ENCODE data around the gene ADAMTSL4.
"Not testable (repeated sequence)": the region's sequence is repeated elsewhere in the genome, so short reads cannot be mapped to it uniquely, and the experiment has no call there.

The ADAMTSL4 gene

GRCh38 chr1:150601540-150601939 is 52.3 kb downstream of the ADAMTSL4 start:
- DNase-seq (ENCODE audit: low spot score), result no peak
- in situ Hi-C loops (cut with MboI; ENCODE audit: low sequenced_read_pairs, unreplicated experiment), result no loop called here
- no peak for TF ChIP-seq CTCF (IDR thresholded peaks at IDR 0.05; ENCODE audit: borderline replicate concordance, control extremely low read depth, extremely low read depth, insufficient read depth, missing control alignments)

GRCh38 chr1:150602372-150602771 is 53.2 kb downstream of the ADAMTSL4 start:
- DNase-seq (ENCODE audit: low spot score); in situ Hi-C loops (cut with MboI; ENCODE audit: low sequenced_read_pairs, unreplicated experiment): not testable (repeated sequence)

GRCh38 chr1:150603711-150604110 is 54.5 kb downstream of the ADAMTSL4 start:
- TF ChIP-seq CTCF (IDR thresholded peaks at IDR 0.05; ENCODE audit: borderline replicate concordance, control extremely low read depth, extremely low read depth, insufficient read depth, missing control alignments), result no peak
- DNase-seq (ENCODE audit: low spot score), result no peak
- in situ Hi-C loops (cut with MboI; ENCODE audit: low sequenced_read_pairs, unreplicated experiment), result no loop called here

GRCh38 chr1:150604226-150604588 is 55.0 kb downstream of the ADAMTSL4 start:
- DNase-seq (ENCODE audit: low spot score), result no peak
- TF ChIP-seq CTCF (IDR thresholded peaks at IDR 0.05; ENCODE audit: borderline replicate concordance, control extremely low read depth, extremely low read depth, insufficient read depth, missing control alignments), result no peak
- in situ Hi-C loops (cut with MboI; ENCODE audit: low sequenced_read_pairs, unreplicated experiment), result no loop called here

- DNase-seq (ENCODE audit: low spot score); in situ Hi-C loops (cut with MboI; ENCODE audit: low sequenced_read_pairs, unreplicated experiment): not testable (repeated sequence)
These were observed 56.2 kb downstream of the ADAMTSL4 start for GRCh38 chr1:150605451-150605731.

- no peak for TF ChIP-seq CTCF (IDR thresholded peaks at IDR 0.05; ENCODE audit: borderline replicate concordance, control extremely low read depth, extremely low read depth, insufficient read depth, missing control alignments)
- in situ Hi-C loops (cut with MboI; ENCODE audit: low sequenced_read_pairs, unreplicated experiment), result no loop called here
- no peak for DNase-seq (ENCODE audit: low spot score)
These were observed 57.4 kb downstream of the ADAMTSL4 start for GRCh38 chr1:150606463-150607142.

GRCh38 chr1:150609732-150610131 is 60.5 kb downstream of the ADAMTSL4 start:
- in situ Hi-C loops (cut with MboI; ENCODE audit: low sequenced_read_pairs, unreplicated experiment), result loop anchor here (10.0 kb wide), 1 partner anchor 45 kb away; no protein-coding TSS in a partner anchor
- DNase-seq (ENCODE audit: low spot score), result no peak
- TF ChIP-seq CTCF (IDR thresholded peaks at IDR 0.05; ENCODE audit: borderline replicate concordance, control extremely low read depth, extremely low read depth, insufficient read depth, missing control alignments), result no peak
